Activated T-cell treated with anti-CD3 and anti-CD28 coated beads, Interleukin-2, amount 50 U/mL, for 1 hour (primary cell): ENCODE results near the gene PITPNC1.

ENCODE experiments used
- DNase-seq: peaks from one replicate; pipeline ENCODE4 v3.0.0-alpha.2; 2020

Gene PITPNC1

GRCh38 chr17:67659028-67659427 is 281.9 kb downstream of the PITPNC1 start:
- no peak for DNase-seq

- no peak for DNase-seq
Measured at GRCh38 chr17:67662712-67663111, 285.6 kb downstream of the PITPNC1 start.

GRCh38 chr17:67663457-67663856 is 286.4 kb downstream of the PITPNC1 start:
- no peak for DNase-seq

- DNase-seq, result no peak
Measured at GRCh38 chr17:67666028-67666427, 288.9 kb downstream of the PITPNC1 start.

GRCh38 chr17:67666710-67667109 is 289.6 kb downstream of the PITPNC1 start:
- no peak for DNase-seq

GRCh38 chr17:67671493-67671892 is 294.4 kb downstream of the PITPNC1 start:
- no peak for DNase-seq

GRCh38 chr17:67672592-67673335 is 295.7 kb downstream of the PITPNC1 start:
- no peak for DNase-seq

- DNase-seq, result no peak
Measured at GRCh38 chr17:67675481-67675880, 298.4 kb downstream of the PITPNC1 start.

- DNase-seq, result no peak
Measured at GRCh38 chr17:67676305-67676704, 299.2 kb downstream of the PITPNC1 start.

GRCh38 chr17:67678414-67678813 is 301.3 kb downstream of the PITPNC1 start:
- no peak for DNase-seq

- DNase-seq, result no peak
Measured at GRCh38 chr17:67679225-67679624, 302.1 kb downstream of the PITPNC1 start.

- no peak for DNase-seq
Measured at GRCh38 chr17:67679721-67680120, 302.6 kb downstream of the PITPNC1 start.

- DNase-seq, result no peak
Measured at GRCh38 chr17:67680445-67681224, 303.6 kb downstream of the PITPNC1 start.

GRCh38 chr17:67682196-67682595 is 305.1 kb downstream of the PITPNC1 start:
- no peak for DNase-seq

GRCh38 chr17:67685351-67685750 is 308.3 kb downstream of the PITPNC1 start:
- no peak for DNase-seq

- DNase-seq, result no peak
Measured at GRCh38 chr17:67686241-67686640, 309.2 kb downstream of the PITPNC1 start.

- DNase-seq, result no peak
Measured at GRCh38 chr17:67687511-67687910, 310.4 kb downstream of the PITPNC1 start.

GRCh38 chr17:67689534-67690177 is 312.6 kb downstream of the PITPNC1 start:
- no peak for DNase-seq

- no peak for DNase-seq
Measured at GRCh38 chr17:67693811-67694210, 316.7 kb downstream of the PITPNC1 start.

GRCh38 chr17:67696347-67696746 is 319.3 kb downstream of the PITPNC1 start:
- DNase-seq, result no peak

GRCh38 chr17:67696853-67697498 is 319.9 kb downstream of the PITPNC1 start:
- no peak for DNase-seq

GRCh38 chr17:67700037-67700724 is 323.1 kb downstream of the PITPNC1 start:
- DNase-seq, result no peak

GRCh38 chr17:67700725-67701119 is 323.6 kb downstream of the PITPNC1 start:
- no peak for DNase-seq
